Stimulated activated CD4-positive, alpha-beta T cell treated with anti-CD3 and anti-CD28 coated beads, Interleukin-4, amount 100 ng/mL, for 1 hour (primary cell): ENCODE results near the gene STX5.
"Not testable (repeated sequence)": the region's sequence is repeated elsewhere in the genome, so short reads cannot be mapped to it uniquely, and the experiment has no call there.

ENCODE experiments used
- DNase-seq: peaks from one replicate; pipeline ENCODE4 v3.0.0-alpha.2; 2020

The STX5 gene

DNA sequence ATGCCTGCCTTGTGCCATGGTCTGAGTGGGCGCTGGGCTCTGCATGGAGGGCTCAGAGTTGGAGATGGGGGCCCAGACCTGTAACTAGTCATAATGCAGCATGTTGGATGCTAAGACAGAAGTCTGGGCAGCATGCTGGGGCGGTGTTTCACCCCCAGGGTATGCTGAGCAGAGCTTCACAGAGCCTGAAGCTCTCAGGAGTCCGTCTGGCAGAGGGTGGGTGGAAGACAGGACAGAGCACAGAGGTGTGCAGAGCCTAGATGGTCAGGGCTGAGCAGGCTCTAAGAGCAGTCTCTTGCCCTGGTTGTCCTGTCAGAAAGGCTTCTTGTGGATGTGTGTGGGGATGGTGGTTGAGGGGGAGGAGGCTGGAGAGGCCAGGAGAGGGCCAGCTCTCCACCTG is 53.4 kb downstream of the STX5 start:
- no peak for DNase-seq

DNA sequence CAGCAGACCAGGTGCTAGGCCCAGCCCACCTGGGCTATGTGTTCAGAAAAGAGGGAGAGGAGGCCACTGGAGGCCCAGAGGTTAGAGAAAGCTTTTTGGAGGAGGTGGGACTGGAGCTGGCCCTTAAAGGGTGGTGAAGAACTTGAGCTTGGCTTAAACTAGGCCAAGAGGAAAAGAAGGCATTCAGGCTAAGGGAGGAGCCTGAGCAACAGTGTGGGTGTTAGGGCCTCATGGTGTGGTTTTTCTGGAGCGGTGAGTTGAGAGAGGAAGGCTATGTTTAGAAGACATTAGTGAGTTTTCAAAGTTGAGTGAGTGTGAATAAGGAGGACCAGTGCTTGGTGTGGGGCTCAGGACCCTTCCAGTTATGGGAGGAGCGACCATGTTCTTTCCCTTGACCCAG is 54.5 kb downstream of the STX5 start:
- DNase-seq: no peak

DNA sequence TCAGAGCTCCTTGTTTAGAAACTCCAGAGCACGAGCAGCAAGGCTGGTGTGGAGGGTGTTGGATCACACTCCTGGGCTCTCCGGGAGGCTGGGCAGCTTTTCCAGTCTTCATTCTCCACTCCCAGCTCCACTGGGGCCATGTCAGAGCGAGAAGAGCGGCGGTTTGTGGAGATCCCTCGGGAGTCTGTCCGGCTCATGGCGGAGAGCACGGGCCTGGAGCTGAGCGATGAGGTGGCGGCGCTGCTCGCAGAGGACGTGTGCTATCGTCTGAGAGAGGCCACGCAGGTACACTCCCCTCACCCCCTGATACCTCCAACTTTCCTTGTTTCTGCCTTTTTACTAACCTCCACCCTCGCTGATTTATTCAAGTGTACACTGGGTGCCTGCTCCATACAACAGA is 56.2 kb downstream of the STX5 start:
- DNase-seq: no peak

DNA sequence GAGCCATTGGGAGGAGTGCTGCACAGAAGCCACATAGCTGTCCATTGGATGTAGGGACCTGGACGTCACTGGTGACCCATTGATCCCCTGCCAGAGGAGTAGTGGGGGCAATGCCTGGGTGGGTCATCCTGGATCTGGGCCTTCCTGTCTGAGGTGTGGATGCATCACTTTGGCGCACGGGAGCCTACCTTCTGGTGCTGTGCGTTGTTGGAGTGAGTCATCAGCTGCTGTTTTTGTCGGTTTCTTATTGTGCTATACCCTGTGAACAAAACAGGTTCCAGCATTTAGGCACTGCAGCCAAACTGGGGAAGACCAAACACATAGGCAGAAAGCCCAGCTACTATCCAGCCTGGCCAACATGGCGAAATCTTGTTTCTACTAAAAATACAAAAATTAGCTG is 57.4 kb downstream of the STX5 start:
- no peak for DNase-seq

DNA sequence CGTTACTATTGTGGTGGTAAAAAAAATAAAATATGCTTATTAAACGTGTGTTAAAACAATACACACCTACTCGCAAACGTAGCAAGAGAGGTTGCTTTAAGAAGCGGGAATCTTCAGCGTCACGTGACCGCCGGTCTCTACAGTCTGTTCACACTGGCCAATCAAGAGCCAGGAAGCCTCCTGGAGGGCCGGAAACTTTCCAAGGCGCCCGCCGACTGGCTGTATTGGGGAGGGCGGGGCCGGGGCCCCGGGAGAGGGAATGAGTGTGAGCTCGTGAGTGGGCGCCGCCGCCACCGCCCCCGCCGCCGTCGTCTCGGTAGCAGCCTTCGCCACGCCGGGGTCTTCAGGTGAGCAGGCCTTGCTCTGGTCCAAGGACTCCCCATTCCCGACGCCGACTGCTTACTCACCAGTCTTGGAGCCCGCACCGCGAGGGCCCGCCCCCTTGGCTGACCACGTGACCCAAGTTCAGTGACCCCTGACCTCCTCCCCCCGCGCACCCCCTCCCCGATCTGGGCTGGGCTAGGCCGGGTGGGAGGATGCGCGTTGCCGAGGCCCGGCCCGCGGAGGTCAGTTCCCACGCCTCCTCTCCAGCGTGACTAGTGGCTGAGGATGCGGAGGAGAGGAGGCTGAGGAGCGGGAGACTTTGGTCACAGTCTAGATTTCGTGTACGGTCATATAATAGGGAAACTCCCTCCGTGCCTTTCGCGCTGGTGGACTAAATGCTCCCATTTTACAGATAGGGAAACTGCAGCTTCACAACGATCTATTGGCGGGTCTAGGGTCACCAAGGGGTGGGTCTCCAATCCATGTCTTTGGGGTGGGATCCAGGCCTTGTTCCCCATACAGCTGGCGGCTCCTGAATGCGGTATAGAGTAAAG is 60.5 kb downstream of the STX5 start, which contains the start of gene TAF6L:
Gene TAF6L (plus strand): TSS at position 253 of the 878 bp plus-strand sequence. CDS start 4,388 bp downstream, outside the sequence.
- DNase-seq: peak; percentile 91

DNA sequence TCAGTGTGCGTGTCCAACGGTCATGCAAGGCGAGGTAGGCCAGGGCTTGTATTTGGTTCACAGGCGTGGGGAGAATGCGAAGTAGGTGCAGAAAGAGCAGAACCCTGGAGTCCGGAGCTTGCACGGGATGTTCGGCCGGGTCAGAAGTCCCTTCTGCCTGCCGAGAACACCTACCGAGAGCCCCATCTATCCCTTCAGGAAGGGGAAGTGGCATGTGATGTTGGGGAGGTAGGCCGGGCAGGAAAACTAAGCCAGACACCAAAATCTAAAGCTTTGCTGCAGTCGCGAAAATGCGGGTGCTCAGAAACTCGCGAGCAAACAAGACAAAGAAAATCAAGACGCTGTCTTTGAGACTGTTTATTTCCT is 61.1 kb downstream of the STX5 start:
- DNase-seq: no peak

DNA sequence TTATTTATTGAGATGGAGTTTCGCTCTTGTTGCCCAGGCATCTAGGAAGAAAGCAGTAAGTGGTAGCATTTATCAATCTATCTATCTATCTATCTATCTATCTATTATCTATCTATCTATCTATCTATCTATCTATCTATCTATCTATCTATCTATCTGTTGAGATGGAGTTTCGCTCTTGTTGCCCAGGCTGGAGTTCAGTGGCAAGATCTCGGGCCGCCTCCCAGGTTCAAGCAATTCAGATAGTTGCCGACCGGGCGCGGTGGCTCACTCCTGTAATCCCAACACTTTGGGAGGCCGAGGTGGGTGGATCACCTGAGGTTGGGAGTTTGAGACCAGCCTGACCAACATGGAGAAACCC is 71.0 kb downstream of the STX5 start:
- not testable (repeated sequence) for DNase-seq

DNA sequence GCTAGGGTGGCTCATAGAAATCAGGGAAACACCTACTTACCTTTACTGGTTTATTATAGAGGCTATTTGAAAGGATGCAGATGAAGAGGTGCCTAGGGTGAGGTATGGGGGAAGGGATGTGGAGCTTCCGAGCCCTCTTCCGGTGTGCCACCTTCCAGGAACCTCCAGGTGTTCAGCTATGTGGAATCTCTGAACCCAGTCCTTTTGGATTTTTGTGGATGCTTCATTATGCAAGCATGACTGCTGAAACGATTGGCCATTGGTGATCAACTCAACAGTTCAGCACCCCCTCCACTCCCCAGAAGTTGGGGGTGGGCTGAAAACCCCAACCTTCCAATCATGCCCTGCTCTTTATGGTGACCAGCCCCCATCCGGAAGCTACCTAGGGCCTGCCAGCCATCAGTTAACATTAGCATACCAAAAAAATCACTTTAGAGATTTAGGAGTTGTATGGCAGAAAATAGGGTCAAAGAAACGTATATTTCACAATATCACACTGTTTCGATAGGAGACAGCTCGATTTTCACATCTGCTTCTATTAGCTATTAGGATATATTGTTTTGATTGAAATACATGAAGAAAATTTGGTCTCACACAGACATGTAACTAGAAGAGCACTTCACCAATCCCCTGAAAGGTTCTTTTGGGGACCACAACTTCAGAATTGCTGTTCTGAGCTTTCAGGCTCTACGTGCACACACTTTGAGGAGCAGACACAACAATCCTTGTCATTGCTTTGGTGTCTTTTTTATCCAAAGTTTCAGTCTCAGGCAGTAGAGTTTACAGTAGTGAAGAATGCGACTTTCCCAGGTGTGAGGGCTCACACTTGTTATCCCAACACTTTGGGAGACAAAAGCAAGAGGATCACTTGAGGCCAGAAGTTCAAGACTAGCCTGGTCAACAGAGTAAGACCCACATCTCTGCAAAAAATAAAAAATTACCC is 73.7 kb downstream of the STX5 start:
- DNase-seq: no peak
